Measurements from ENCODE around the gene ALKBH3.
A peak's percentile ranks its signal among the peaks of the same experiment; 100 is the strongest.

ALKBH3 gene

GRCh38 chr11:43957571-43957970 is 76.9 kb downstream of the ALKBH3 start (continued):
- no peak for TF ChIP-seq SNAI2 (CRISPR knock-in tag; IDR thresholded peaks at IDR 0.05)
- no peak for TF ChIP-seq ZC3H10 (CRISPR knock-in tag; IDR thresholded peaks at IDR 0.05)
- TF ChIP-seq ZNF70 (CRISPR knock-in tag; IDR thresholded peaks at IDR 0.05): no peak
- no peak for TF ChIP-seq PPARA (CRISPR knock-in tag; IDR thresholded peaks at IDR 0.05; ENCODE audit: borderline replicate concordance)
- TF ChIP-seq TOX (CRISPR knock-in tag; IDR thresholded peaks at IDR 0.05; ENCODE audit: borderline replicate concordance): no peak
- no peak for TF ChIP-seq CSDC2 (CRISPR knock-in tag; IDR thresholded peaks at IDR 0.05)
- no peak for TF ChIP-seq GLIS3 (CRISPR knock-in tag; IDR thresholded peaks at IDR 0.05)

- no peak for ATAC-seq
- TF ChIP-seq PPARA (CRISPR knock-in tag; IDR thresholded peaks at IDR 0.05; ENCODE audit: borderline replicate concordance) (no peak), CSDC2 (CRISPR knock-in tag; IDR thresholded peaks at IDR 0.05) (no peak), ZNF565 (CRISPR knock-in tag; conservative IDR thresholded peaks at IDR 0.05; ENCODE audit: low read depth) (no peak), SNAI2 (CRISPR knock-in tag; IDR thresholded peaks at IDR 0.05) (no peak), ZNF70 (CRISPR knock-in tag; IDR thresholded peaks at IDR 0.05) (no peak), ZFP3 (CRISPR knock-in tag; IDR thresholded peaks at IDR 0.05) (no peak)
- TF ChIP-seq, protein P1, sequence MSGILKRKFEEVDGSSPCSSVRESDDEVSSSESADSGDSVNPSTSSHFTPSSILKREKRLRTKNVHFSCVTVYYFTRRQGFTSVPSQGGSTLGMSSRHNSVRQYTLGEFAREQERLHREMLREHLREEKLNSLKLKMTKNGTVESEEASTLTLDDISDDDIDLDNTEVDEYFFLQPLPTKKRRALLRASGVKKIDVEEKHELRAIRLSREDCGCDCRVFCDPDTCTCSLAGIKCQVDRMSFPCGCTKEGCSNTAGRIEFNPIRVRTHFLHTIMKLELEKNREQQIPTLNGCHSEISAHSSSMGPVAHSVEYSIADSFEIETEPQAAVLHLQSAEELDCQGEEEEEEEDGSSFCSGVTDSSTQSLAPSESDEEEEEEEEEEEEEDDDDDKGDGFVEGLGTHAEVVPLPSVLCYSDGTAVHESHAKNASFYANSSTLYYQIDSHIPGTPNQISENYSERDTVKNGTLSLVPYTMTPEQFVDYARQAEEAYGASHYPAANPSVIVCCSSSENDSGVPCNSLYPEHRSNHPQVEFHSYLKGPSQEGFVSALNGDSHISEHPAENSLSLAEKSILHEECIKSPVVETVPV (CRISPR knock-in tag; IDR thresholded peaks at IDR 0.05): no peak
Measured at GRCh38 chr11:43959321-43959995, 78.8 kb downstream of the ALKBH3 start.

DNA sequence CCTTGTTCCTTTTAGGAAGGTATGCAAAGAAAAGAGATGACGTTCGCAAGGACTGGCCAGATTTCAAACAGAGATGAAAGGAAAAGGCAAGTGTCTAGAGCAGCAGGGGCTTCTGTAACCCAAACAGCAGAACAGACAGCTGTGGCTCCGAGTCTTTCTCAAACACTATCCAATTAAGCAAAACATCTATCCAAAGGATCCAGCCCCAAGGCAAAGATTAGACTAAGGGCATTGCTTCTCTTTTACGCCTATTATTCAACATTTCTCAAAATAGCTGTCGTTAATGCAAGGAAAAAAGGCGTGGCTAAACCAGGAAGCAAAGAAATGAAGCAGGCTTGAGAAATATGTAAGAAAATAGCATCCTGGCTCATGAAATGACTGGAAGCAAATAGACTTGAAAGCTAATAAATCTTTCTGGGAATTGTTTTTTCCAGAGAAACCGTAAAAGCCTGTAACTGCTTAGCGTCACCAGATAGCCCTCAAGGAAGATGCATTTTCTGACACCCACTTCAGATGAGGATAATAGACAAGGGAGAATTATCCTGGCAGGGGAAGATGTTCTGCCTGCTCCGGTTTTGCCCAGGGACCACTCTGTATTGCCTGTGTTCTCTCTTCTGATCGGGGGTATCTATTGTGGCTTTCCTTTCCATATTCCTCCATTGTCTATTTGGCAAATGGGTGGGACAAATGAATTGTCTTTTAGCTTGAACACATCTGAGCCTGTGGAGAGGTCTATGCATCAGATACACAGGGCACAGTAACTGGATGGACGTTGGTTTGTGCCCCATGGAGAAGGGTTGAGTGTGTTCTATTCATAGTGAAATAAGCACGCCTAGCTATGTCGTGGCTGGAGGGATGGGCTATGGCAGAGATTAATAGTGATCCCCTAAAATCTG is 82.0 kb downstream of the ALKBH3 start:
- TF ChIP-seq PPARA (CRISPR knock-in tag; IDR thresholded peaks at IDR 0.05; ENCODE audit: borderline replicate concordance) (no peak), ISL1 (CRISPR knock-in tag; IDR thresholded peaks at IDR 0.05) (peak; percentile 28; the same call in 1 of the 2 replicates)
- ATAC-seq: peak; percentile 44

DNA sequence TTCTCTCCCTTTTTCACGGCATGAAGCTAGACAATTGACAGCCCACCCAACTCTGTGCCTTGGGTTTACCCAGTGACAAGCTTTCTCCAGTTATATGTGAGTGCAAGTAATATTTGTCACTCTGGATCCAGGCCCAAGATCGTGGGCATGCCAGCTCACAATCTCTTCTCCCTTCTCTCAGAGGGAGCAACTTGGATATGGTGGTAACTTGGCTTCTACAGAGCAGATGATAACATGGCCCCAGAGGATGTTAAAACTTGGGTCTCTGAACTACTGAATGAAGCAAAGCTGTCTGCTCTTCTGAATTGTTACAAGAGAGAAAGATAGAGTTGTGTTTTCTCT is 82.6 kb downstream of the ALKBH3 start:
- ATAC-seq: no peak

More for the DNA sequence above, 82.6 kb downstream of the ALKBH3 start:
- no peak for TF ChIP-seq PPARA (CRISPR knock-in tag; IDR thresholded peaks at IDR 0.05; ENCODE audit: borderline replicate concordance)
- TF ChIP-seq TCF4 (CRISPR knock-in tag; IDR thresholded peaks at IDR 0.05; ENCODE audit: borderline replicate concordance): no peak
- TF ChIP-seq ARNTL (CRISPR knock-in tag; IDR thresholded peaks at IDR 0.05; ENCODE audit: borderline replicate concordance, low read depth): no peak
- no peak for TF ChIP-seq TOX (CRISPR knock-in tag; IDR thresholded peaks at IDR 0.05; ENCODE audit: borderline replicate concordance)
- TF ChIP-seq GLIS3 (CRISPR knock-in tag; IDR thresholded peaks at IDR 0.05): no peak
- no peak for TF ChIP-seq ZFP30 (CRISPR knock-in tag; IDR thresholded peaks at IDR 0.05)
- no peak for TF ChIP-seq ISL1 (CRISPR knock-in tag; IDR thresholded peaks at IDR 0.05)
- TF ChIP-seq POU6F1 (CRISPR knock-in tag; IDR thresholded peaks at IDR 0.05; ENCODE audit: borderline replicate concordance, low read depth): no peak
- no peak for TF ChIP-seq ZNF70 (CRISPR knock-in tag; IDR thresholded peaks at IDR 0.05)
- TF ChIP-seq ZFP3 (CRISPR knock-in tag; IDR thresholded peaks at IDR 0.05): no peak
- no peak for TF ChIP-seq ZNF565 (CRISPR knock-in tag; conservative IDR thresholded peaks at IDR 0.05; ENCODE audit: low read depth)
- TF ChIP-seq OSR1 (CRISPR knock-in tag; IDR thresholded peaks at IDR 0.05): no peak
- TF ChIP-seq CSDC2 (CRISPR knock-in tag; IDR thresholded peaks at IDR 0.05): no peak
- no peak for TF ChIP-seq CREB5 (CRISPR knock-in tag; IDR thresholded peaks at IDR 0.05; ENCODE audit: low read depth)
- no peak for TF ChIP-seq BACH2 (CRISPR knock-in tag; IDR thresholded peaks at IDR 0.05; ENCODE audit: borderline replicate concordance)
- no peak for TF ChIP-seq ZC3H10 (CRISPR knock-in tag; IDR thresholded peaks at IDR 0.05)
- TF ChIP-seq, protein P2, sequence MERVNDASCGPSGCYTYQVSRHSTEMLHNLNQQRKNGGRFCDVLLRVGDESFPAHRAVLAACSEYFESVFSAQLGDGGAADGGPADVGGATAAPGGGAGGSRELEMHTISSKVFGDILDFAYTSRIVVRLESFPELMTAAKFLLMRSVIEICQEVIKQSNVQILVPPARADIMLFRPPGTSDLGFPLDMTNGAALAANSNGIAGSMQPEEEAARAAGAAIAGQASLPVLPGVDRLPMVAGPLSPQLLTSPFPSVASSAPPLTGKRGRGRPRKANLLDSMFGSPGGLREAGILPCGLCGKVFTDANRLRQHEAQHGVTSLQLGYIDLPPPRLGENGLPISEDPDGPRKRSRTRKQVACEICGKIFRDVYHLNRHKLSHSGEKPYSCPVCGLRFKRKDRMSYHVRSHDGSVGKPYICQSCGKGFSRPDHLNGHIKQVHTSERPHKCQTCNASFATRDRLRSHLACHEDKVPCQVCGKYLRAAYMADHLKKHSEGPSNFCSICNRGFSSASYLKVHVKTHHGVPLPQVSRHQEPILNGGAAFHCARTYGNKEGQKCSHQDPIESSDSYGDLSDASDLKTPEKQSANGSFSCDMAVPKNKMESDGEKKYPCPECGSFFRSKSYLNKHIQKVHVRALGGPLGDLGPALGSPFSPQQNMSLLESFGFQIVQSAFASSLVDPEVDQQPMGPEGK (CRISPR knock-in tag; IDR thresholded peaks at IDR 0.05; ENCODE audit: borderline replicate concordance): no peak
- no peak for TF ChIP-seq SNAI2 (CRISPR knock-in tag; IDR thresholded peaks at IDR 0.05)

Data from SK-N-SH treated with all-trans-retinoic acid at 6 μM for 48 hours (cell line).